Activated T-helper 17 cell treated with anti-CD3 and anti-CD28 coated beads, Interleukin-2, amount 50 U/mL, for 72 hours (primary cell): ENCODE data around the gene TM4SF20. TPM values are rescaled to one million over a fixed set of nuclear protein-coding genes. Genes with fewer than 3 reads are reported as not detected.
"Not testable (repeated sequence)": the region's sequence is repeated elsewhere in the genome, so short reads cannot be mapped to it uniquely, and the experiment has no call there.

Source experiments
- ATAC-seq: fragments of 150-1000 bp; cut with Tn5 transposase; replicated peaks from 2 replicates; pipeline ENCODE4 v1.10.0; 2021; ENCODE audit warnings: mild to moderate bottlenecking, moderate library complexity
- H3K27ac Mint-ChIP-seq: one replicate; pipeline ENCODE4 v1.8.0; 2022; ENCODE audit warnings: mixed read lengths
- H3K27me3 Mint-ChIP-seq: one replicate; pipeline ENCODE4 v1.8.0; 2022; ENCODE audit warnings: mixed read lengths
- H3K36me3 Mint-ChIP-seq: one replicate; pipeline ENCODE4 v1.8.0; 2022; ENCODE audit warnings: low read depth, mild to moderate bottlenecking, mixed read lengths
- H3K4me1 Mint-ChIP-seq: one replicate; pipeline ENCODE4 v1.8.0; 2022; ENCODE audit warnings: mixed read lengths
- H3K4me3 Mint-ChIP-seq: one replicate; pipeline ENCODE4 v1.8.0; 2022; ENCODE audit warnings: mild to moderate bottlenecking, mixed read lengths
- H3K9me3 Mint-ChIP-seq: one replicate; pipeline ENCODE4 v1.8.0; 2022; ENCODE audit warnings: mixed read lengths
- total RNA-seq, 2 donors: library from RNA; stranded (reverse); gene quantifications; one replicate each; pipeline ENCODE4 v1.2.3, GENCODE V29; 2022

TM4SF20 gene
- total RNA-seq, 2 donors from 2014 or later = not detected

DNA sequence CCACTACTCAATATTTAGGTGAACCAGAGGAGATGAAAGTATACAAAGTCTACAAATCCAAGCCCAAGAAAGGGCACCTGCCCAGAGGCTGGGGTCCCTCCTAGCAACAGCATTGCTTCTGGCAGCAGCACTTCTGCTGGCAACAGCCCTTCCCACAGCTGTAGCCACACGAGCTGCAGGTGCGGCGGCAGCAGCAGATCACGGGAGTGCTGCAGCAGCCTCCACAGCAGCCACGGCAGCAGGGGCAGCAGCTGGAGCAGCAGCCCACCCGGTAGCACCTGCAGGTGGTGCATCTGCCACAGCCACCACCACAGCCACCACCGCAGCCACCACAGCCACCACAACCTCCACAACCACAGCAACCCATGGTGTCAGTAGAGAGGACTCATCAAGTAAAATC, 8.5 kb upstream of the TM4SF20 start, which contains the start of gene SCYGR1:
SCYGR1 (minus strand) TSS at position 367 of the 400 bp plus-strand sequence; CDS start at position 367, 0 bp downstream.
- not testable (repeated sequence) for H3K27ac Mint-ChIP-seq, H3K36me3 Mint-ChIP-seq, H3K27me3 Mint-ChIP-seq, H3K4me3 Mint-ChIP-seq, H3K9me3 Mint-ChIP-seq, ATAC-seq, H3K4me1 Mint-ChIP-seq

DNA sequence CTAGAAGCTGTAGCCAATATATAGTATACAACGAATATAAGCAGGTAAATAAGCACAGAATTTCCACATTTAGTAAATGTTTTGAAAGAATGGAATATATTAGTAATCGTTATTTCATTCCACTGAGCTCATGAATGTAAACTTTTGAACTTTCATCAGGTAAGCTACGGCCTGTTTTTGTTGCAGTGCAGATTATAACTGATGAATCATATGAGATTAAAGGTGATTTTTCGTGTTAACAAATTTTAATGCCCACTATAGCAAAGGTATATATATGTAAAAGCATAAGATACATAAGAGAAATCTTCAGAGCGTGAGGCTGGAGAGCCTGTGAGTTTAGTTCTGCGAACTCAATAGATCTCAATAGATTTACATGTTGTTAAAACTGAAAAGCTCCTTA, 7.5 kb upstream of the TM4SF20 start:
- no peaks in the 10 kb centered on the region for H3K9me3 Mint-ChIP-seq
- H3K27ac Mint-ChIP-seq = no peak overlapping the region
- no peak overlapping the region for H3K4me3 Mint-ChIP-seq
- H3K4me1 Mint-ChIP-seq = peaks cover 5% of the 10 kb centered on the region
- peaks cover 3% of the 10 kb centered on the region for H3K27me3 Mint-ChIP-seq
- no peak for ATAC-seq
- H3K36me3 Mint-ChIP-seq = no peaks in the 10 kb centered on the region

- H3K27me3 Mint-ChIP-seq = peaks cover 3% of the 10 kb centered on the region
- no peak overlapping the region for H3K27ac Mint-ChIP-seq
- no peaks in the 10 kb centered on the region for H3K9me3 Mint-ChIP-seq
- ATAC-seq = no peak
- H3K4me1 Mint-ChIP-seq = peaks cover 5% of the 10 kb centered on the region
- no peaks in the 10 kb centered on the region for H3K36me3 Mint-ChIP-seq
- H3K4me3 Mint-ChIP-seq = no peak overlapping the region
These were observed 4.6 kb upstream of the TM4SF20 start for GRCh38 chr2:227383686-227384085.

DNA sequence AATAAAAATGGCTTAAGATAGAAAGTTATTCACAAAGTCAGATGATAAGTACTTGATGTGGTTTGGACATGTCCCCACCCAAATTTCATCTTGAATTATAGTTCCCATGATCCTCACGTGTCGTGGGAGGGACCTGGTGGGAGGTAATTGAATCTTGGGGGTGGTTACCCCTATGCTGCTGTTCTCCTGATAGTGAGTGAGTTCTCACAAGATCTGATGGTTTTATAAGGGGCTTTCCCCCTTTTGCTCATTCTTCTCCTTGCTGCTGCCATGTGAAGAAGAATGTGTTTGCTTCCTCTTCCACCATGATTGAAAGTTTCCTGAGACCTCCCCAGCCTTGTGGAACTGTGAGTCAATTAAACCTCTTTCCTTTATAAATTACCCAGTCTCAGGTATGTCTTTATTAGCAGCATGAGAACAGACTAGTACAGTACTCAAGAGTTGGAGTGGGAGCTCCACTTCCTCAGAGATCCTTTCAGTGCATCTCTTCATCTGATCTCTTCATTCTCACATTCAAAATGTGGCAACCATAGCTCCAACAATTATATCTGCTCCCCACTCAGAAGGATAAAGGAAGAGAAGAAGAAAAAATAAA, 3.2 kb upstream of the TM4SF20 start:
- H3K9me3 Mint-ChIP-seq, H3K4me3 Mint-ChIP-seq, H3K27ac Mint-ChIP-seq, H3K36me3 Mint-ChIP-seq, H3K4me1 Mint-ChIP-seq, H3K27me3 Mint-ChIP-seq: not testable (repeated sequence)
- ATAC-seq = peak; percentile 32

GRCh38 chr2:227378371-227378782, 729 bp downstream of the TM4SF20 start:
- Mint-ChIP-seq H3K4me3 (no peak overlapping the region), H3K27me3 (no peaks in the 10 kb centered on the region), H3K4me1 (peaks cover 5% of the 10 kb centered on the region), H3K36me3 (no peaks in the 10 kb centered on the region), H3K27ac (no peak overlapping the region), H3K9me3 (no peaks in the 10 kb centered on the region)
- ATAC-seq = no peak

- Mint-ChIP-seq H3K9me3 (no peaks in the 10 kb centered on the region), H3K4me3 (no peak overlapping the region), H3K36me3 (no peaks in the 10 kb centered on the region), H3K27me3 (peaks cover 4% of the 10 kb centered on the region), H3K27ac (no peak overlapping the region), H3K4me1 (peaks cover 4% of the 10 kb centered on the region)
- ATAC-seq = no peak
These were observed 1.4 kb downstream of the TM4SF20 start for GRCh38 chr2:227377467-227378351.

GRCh38 chr2:227376656-227377396, 2.3 kb downstream of the TM4SF20 start:
- Mint-ChIP-seq H3K9me3 (no peaks in the 10 kb centered on the region), H3K4me3 (no peak overlapping the region), H3K36me3 (no peaks in the 10 kb centered on the region), H3K27ac (no peak overlapping the region), H3K27me3 (peaks cover 4% of the 10 kb centered on the region), H3K4me1 (no peaks in the 10 kb centered on the region)
- no peak for ATAC-seq

DNA sequence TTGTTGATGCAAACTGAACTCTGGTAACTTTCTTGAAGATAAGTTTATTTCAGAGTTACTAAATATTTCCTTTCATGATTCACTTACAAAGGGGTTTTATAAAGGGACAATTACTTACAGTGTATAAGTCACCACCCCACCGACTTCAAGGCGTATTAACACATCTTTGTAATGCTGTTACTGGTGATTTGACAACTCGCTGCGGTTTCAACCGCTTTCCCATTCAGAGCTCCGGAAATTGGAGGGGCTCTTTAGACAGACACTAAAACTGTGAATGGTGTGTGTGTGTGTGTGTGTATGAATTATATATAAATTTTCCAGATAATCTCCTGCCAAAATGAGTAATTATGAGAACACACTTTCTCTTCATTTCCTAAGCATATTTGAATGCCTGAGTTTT, 4.9 kb downstream of the TM4SF20 start:
- H3K9me3 Mint-ChIP-seq = no peaks in the 10 kb centered on the region
- peaks cover 4% of the 10 kb centered on the region for H3K27me3 Mint-ChIP-seq
- peak; percentile 89 for ATAC-seq
- H3K4me3 Mint-ChIP-seq = no peak overlapping the region
- peaks cover 4% of the 10 kb centered on the region for H3K4me1 Mint-ChIP-seq
- H3K27ac Mint-ChIP-seq = peak overlapping the region; percentile 3
- no peaks in the 10 kb centered on the region for H3K36me3 Mint-ChIP-seq

DNA sequence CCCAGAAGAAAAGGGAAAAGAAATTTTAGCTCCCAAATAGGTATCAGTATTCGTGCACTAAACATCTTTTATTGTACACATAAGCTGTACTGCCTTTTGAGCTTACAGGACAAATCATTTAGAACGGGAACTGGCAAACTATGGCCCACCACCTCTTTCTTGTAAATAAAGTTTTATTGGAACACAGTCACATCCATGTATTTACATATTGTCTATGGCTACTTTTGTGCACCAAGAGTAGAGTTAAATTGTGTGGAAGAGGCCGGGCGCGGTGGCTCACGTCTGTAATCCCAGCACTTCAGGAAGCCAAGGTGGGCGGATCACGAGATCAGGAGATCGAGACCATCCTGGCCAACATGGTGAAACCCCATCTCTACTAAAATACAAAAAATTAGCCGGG, 5.7 kb downstream of the TM4SF20 start:
- Mint-ChIP-seq H3K4me3 (no peak overlapping the region), H3K4me1 (peaks cover 4% of the 10 kb centered on the region), H3K27ac (no peak overlapping the region), H3K9me3 (no peaks in the 10 kb centered on the region), H3K27me3 (peaks cover 4% of the 10 kb centered on the region), H3K36me3 (no peaks in the 10 kb centered on the region)
- ATAC-seq = no peak

DNA sequence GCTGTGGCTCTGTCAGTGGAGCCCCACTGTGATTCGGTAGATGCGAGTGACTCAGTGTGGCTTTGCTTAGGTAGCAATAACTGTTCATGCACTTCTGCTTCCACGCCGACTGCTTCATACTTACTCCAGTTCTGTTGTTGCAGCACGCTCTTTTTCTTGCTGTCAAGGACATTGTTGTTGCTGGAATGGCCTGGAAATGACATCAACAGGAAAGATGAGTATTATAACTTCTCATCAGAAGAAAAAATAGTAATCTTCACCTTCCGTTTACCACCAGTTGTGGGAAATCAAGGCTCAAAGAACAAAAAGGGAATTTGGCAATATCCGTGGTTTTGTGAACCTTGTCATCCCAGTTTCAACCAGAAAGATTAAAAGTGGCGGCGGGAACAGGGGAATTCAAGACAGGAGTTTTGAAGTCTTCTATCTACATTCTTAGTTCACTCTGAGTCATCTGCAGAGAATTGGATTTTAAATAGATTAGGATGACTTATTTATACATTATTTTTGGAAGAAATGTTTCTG, 8.3 kb downstream of the TM4SF20 start:
- Mint-ChIP-seq H3K9me3 (no peaks in the 10 kb centered on the region), H3K4me1 (peaks cover 4% of the 10 kb centered on the region), H3K27ac (peak overlapping the region; percentile 41), H3K36me3 (no peaks in the 10 kb centered on the region), H3K4me3 (no peak overlapping the region), H3K27me3 (peaks cover 4% of the 10 kb centered on the region)
- peak; percentile 71 for ATAC-seq

DNA sequence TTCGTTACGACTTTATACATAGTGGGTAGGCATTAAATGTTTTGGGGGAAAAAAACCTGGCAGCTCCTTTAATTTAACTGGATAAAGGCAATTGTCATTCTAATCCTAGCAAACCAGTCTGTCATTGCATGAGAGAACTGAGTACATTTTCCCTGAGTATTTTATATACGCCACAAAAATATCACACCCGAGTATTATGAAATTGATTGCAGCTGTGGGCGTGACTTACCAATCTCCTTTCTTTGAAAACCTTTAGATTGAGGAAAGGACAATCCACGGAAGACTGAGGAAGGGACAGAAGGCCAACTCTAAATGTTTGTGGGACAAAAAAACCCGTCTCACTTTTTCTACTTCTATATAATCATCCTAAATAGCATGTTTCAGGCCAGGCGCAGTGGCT, 9.0 kb downstream of the TM4SF20 start:
- peaks cover 4% of the 10 kb centered on the region for H3K27me3 Mint-ChIP-seq
- no peak for ATAC-seq
- H3K27ac Mint-ChIP-seq = no peak overlapping the region
- H3K4me1 Mint-ChIP-seq = peaks cover 4% of the 10 kb centered on the region
- no peak overlapping the region for H3K4me3 Mint-ChIP-seq
- H3K9me3 Mint-ChIP-seq = no peaks in the 10 kb centered on the region
- H3K36me3 Mint-ChIP-seq = no peaks in the 10 kb centered on the region

DNA sequence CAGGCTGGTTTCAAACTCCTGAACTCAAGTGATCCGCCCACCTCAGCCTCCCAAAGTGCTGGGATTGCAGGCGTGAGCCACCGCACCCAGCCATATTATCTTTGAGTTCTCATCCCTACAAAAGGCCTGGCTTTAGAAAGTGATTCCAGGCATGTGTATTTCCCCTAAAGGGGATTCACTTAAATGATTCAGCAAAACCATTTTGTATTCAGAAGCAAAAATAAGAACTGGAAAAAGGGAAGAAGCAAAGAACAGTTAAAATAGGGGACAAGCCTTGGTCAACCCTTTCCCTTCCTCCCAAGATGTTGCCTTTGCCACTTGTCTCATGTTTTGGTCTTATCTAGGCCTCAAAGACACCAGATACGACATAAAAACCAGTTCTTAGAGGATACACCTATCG, 10.5 kb downstream of the TM4SF20 start:
- Mint-ChIP-seq H3K27me3 (peaks cover 4% of the 10 kb centered on the region), H3K27ac (no peak overlapping the region), H3K9me3 (no peaks in the 10 kb centered on the region), H3K4me3 (no peak overlapping the region), H3K4me1 (peaks cover 7% of the 10 kb centered on the region), H3K36me3 (no peaks in the 10 kb centered on the region)
- no peak for ATAC-seq

GRCh38 chr2:227367427-227367795, 11.7 kb downstream of the TM4SF20 start:
- no peak overlapping the region for H3K27ac Mint-ChIP-seq
- ATAC-seq = no peak
- peaks cover 10% of the 10 kb centered on the region for H3K4me1 Mint-ChIP-seq
- no peaks in the 10 kb centered on the region for H3K9me3 Mint-ChIP-seq
- H3K27me3 Mint-ChIP-seq = no peaks in the 10 kb centered on the region
- H3K4me3 Mint-ChIP-seq = no peak overlapping the region
- no peaks in the 10 kb centered on the region for H3K36me3 Mint-ChIP-seq

- ATAC-seq = no peak
- Mint-ChIP-seq H3K4me1 (peaks cover 10% of the 10 kb centered on the region), H3K36me3 (no peaks in the 10 kb centered on the region)
These were observed 12.2 kb downstream of the TM4SF20 start for GRCh38 chr2:227366769-227367426.

More at GRCh38 chr2:227366769-227367426, 12.2 kb downstream of the TM4SF20 start:
- Mint-ChIP-seq H3K9me3 (no peaks in the 10 kb centered on the region), H3K4me3 (no peak overlapping the region), H3K27me3 (no peaks in the 10 kb centered on the region), H3K27ac (no peak overlapping the region)
